GF-D8 (cell line): ENCODE measurements around the gene GALT.
A peak's percentile ranks its signal among the peaks of the same experiment; 100 is the strongest.

Experiments
- DNase-seq: peaks from one replicate; lab custom pipeline; 2025; lab: John Stamatoyannopoulos, UW

GALT gene

GRCh38 chr9:34646211-34647083, at the start of gene GALT:
GALT (plus strand) TSS chr9:34646675; CDS start chr9:34646705, 30 bp downstream.
- DNase-seq = peak; percentile 59

DNA sequence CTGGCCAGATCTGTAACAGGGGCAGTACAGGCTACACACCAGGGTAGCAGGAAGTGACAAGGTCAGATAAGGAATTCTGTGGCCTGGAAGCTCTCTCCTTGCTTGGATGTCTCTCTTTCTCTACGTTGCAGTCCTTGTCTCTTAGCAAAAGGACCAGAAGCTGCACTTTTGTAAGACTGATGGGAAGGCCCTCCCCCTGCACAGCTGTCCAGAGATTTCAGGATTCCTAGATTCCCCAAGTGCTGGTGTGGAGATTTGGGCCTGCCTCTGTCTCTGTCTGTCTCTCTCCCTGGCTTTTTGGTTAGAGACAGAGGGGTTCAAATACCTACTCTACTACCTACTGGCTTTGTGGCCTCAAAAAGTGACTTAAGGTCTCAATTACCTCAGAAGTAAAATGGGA, 46.9 kb upstream of the GALT start:
- DNase-seq = no peak

GRCh38 chr9:34600908-34601307, 45.6 kb upstream of the GALT start:
- no peak for DNase-seq

GRCh38 chr9:34601937-34602573, 44.4 kb upstream of the GALT start:
- DNase-seq = no peak

- no peak for DNase-seq
Measured at GRCh38 chr9:34603610-34604231, 42.8 kb upstream of the GALT start.

GRCh38 chr9:34606190-34606589, 40.3 kb upstream of the GALT start:
- no peak for DNase-seq

- no peak for DNase-seq
Measured at GRCh38 chr9:34606905-34607304, 39.6 kb upstream of the GALT start.

GRCh38 chr9:34607331-34607730, 39.1 kb upstream of the GALT start:
- DNase-seq = no peak

DNA sequence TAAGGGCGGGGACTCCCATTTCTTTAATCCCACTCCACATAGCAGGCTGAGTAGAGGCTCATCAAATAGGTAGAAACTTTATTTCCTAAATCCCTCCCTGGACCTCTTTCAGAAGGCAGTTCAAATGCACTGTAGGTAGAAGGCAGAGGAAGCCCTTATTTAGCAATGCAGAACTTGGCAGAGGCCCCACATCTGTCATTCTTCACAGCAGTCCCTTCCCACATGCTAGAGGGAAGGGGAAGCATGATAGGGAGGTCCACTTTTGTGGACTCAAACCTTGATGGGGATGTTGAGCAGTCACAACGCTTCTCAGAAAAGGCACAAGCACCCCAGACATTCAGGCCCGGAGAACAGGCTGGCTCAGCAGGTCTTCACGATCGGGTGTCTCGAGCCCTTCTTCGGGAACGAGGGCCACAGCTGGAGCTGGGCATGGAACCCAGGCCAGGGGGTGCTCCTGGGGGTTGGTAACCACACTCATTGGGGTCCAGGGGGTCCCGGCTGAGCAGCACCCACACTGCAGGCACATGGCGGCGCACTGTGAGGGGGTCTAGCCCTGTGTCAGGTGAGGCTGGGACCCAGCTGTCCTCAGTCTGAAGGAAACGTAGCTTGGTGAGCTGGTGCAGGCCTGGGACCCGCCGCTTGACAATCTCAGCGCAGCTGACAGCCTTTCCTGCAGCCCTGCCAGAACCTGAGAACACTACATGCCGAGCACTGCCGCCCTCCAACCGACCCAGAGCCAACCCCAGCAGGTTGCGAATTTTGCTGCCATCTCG, 35.9 kb upstream of the GALT start:
- no peak for DNase-seq

GRCh38 chr9:34611251-34611810, 35.1 kb upstream of the GALT start:
- no peak for DNase-seq

- DNase-seq = peak; percentile 54
Measured at GRCh38 chr9:34611811-34612787, 34.4 kb upstream of the GALT start, which contains the start of gene RPP25L. RPP25L (minus strand) TSS chr9:34612097; CDS start chr9:34611296, 801 bp downstream.

DNA sequence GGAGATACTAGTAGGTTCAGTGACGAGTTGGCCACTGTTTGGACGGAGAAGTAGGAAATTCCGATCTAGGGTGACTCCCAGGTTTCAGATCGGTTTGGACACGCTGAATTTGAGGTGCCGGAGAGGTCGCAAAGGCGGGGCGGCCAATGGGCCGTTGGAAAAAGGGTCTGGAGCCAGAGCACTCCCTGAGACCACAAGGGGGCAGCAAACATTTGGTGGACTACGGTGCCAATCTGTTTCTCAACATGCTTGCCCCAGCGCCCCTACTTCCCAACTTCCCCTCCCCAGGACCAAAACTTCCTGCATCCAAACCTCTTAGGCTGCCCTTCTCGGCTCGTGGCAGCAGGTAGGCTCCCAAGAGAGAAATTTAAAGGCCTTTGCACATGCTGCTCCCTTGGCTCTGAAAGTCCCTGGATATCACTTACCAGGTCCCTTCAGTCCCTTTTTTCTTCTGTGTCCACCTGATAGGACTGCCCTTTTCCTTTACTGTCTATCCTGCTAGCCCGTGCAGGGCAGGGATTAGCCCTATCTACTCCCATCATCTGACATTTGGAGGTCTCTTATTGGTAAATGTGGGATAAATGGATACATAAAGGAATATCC, 33.6 kb upstream of the GALT start:
- peak; percentile 39 for DNase-seq

- no peak for DNase-seq
Measured at GRCh38 chr9:34615132-34615531, 31.3 kb upstream of the GALT start.

GRCh38 chr9:34620061-34620994, 26.1 kb upstream of the GALT start, which contains the start of gene DCTN3:
DCTN3 (minus strand) TSS chr9:34620495; CDS start chr9:34620464, 31 bp downstream.
- DNase-seq = peak; percentile 79

- DNase-seq = no peak
Measured at GRCh38 chr9:34623374-34624235, 22.9 kb upstream of the GALT start.

GRCh38 chr9:34624475-34625185, 21.8 kb upstream of the GALT start:
- no peak for DNase-seq

DNA sequence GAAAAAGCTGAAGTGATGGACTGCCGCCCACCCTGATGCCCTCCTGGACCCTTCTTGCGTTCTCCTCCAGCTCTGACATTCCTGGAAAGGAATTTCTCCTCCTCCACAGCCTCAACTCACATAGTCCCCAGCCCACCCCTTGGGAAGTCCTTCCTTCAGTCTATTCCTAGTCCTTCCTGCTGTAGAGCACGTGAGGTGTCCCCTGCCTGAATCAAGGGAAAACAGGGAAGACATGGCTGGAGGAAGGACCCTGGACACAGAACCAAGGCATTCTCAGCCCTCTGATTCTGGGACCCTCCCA, 21.3 kb upstream of the GALT start:
- DNase-seq = no peak
